Fibroblast of lung (primary cell): Measurements from ENCODE around the gene SPHK2.

ENCODE experiments used
- EZH2 ChIP-seq: IDR thresholded peaks from 2 replicates; pipeline ENCODE4 v1.5.1; 2012; ENCODE audit warnings: low read length, control low read depth, mild to moderate bottlenecking; ENCODE audit errors: missing control alignments
- TF ChIP-seq, protein P1 (sequence below), 2 donors: IDR thresholded peaks in 1 of 2; conservative IDR thresholded peaks in 1 of 2; 1 replicate in 1 of 2; 2 replicates in 1 of 2; pipeline ENCODE4 v1.5.1; 2011 to 2012; ENCODE audit warnings: low read length in 2 of 2, control low read depth in 1 of 2, inconsistent platforms in 1 of 2, low read depth in 1 of 2, mild to moderate bottlenecking in 1 of 2

DNA sequence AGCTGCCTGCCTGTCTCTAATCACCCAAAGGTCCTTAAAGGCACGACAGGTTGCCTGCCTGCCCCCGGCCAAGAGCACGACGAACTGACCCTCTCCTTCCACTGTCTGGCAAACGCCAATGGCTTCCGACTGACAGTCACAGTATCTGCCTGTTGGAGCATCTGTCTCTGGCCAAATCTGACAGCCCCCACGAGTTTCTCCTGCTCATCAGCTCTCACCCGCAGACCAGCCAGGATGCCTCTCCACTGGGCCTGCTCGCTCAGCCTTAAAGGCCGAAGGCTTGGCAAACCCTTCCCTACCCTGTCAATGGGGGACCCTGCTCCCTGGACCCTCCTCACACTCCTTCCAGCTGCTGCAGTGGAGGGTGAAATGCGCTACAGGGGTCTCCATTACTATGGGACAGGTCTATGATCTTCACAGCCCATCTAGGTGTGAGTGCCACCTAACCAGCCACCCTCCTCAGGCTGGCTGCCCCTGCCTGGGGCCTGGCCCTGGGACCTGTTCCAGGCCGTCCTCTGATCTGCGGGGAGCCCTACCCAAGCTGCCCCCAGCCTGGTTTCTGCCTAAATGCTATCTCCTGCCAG is 5.4 kb upstream of the SPHK2 start:
- TF ChIP-seq, protein P1, sequence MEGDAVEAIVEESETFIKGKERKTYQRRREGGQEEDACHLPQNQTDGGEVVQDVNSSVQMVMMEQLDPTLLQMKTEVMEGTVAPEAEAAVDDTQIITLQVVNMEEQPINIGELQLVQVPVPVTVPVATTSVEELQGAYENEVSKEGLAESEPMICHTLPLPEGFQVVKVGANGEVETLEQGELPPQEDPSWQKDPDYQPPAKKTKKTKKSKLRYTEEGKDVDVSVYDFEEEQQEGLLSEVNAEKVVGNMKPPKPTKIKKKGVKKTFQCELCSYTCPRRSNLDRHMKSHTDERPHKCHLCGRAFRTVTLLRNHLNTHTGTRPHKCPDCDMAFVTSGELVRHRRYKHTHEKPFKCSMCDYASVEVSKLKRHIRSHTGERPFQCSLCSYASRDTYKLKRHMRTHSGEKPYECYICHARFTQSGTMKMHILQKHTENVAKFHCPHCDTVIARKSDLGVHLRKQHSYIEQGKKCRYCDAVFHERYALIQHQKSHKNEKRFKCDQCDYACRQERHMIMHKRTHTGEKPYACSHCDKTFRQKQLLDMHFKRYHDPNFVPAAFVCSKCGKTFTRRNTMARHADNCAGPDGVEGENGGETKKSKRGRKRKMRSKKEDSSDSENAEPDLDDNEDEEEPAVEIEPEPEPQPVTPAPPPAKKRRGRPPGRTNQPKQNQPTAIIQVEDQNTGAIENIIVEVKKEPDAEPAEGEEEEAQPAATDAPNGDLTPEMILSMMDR (conservative IDR thresholded peaks at IDR 0.05 in 1 of 2, IDR thresholded peaks at IDR 0.05 in 1 of 2; ENCODE audit: low read depth in 1 of 2, low read length in 2 of 2): no peak
- no peak for TF ChIP-seq EZH2
